Measurements from ENCODE around the gene CENPO.
"Not testable (repeated sequence)": the region's sequence is repeated elsewhere in the genome, so short reads cannot be mapped to it uniquely, and the experiment has no call there.

The CENPO gene

DNA sequence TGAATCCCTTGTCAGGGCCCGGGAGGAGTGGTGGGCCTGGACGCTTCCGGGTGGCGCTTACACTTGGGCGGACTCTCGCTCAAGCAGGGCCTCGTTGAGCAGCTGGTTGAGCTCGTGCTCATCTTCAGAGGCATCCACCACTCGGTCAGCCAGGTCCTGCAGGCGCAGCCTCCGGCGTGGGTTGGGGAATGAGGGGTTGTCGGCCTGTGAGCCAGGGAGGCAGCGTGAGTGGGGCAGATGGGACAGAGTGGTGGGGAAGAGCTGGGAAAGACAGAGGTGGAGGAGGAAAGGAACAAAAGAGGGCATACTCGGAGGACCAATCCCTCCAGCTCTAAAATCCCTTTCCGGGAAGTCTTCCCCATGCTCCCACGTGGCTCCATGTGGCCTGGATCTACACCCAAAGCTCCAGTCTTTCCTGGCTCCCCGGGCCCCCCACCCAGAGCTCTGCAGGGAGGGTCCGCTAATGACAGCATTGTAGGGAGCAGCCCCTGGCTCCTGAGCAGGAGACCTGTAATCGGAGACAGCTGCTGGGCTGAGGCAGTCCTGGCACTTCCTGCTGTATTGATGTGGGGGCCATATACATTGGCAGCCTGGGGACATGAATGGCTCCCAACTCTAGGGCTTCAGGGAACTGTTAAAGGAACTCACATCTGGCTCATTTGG is 41.6 kb downstream of the CENPO start:
- DNase-seq, result no peak
- no peak overlapping the region for H3K4me3 ChIP-seq (ENCODE audit: low read length)

DNA sequence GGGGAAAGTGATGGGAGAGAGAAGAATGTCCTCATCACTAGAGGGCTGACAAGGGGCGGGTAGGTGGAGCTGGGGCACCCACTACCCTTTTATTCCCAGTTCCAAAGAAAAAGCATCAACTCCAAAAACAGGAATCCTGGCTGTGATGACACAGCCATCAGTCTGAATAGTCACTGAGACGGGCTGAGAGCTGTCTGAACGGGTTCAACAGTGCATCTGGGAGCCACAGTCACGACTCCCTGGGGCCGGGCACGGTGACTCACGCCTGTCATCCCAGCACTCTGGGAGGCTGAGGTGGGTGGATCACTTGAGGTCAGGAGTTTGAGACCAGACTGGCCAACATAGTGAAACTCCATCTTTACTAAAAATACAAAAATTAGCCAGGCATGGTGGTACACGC is 42.2 kb downstream of the CENPO start:
- H3K9me2 ChIP-seq (replicated peaks; ENCODE audit: insufficient read depth, low read length); H3K9me3 ChIP-seq (replicated peaks; ENCODE audit: insufficient read depth, low read length); DNase-seq; H3K4me3 ChIP-seq (ENCODE audit: low read length); H3K4me1 ChIP-seq (ENCODE audit: low read length); H2AFZ ChIP-seq (ENCODE audit: low read length); H3K9ac ChIP-seq (ENCODE audit: low read length); H3K36me3 ChIP-seq (replicated peaks; ENCODE audit: insufficient read depth, low read length); H3F3A ChIP-seq (ENCODE audit: insufficient read depth, low read length); H4K20me1 ChIP-seq (ENCODE audit: insufficient read depth, low read length); H3K4me2 ChIP-seq (ENCODE audit: low read depth, low read length); H3K27ac ChIP-seq (ENCODE audit: low read length); H3K27me3 ChIP-seq (replicated peaks; ENCODE audit: insufficient read depth, low read length); H3K79me2 ChIP-seq (ENCODE audit: low read length): not testable (repeated sequence)

More for the DNA sequence above, 41.6 kb downstream of the CENPO start:
- Histone ChIP-seq H2AFZ (ENCODE audit: low read length) (no peak overlapping the region), H3K4me2 (ENCODE audit: low read depth, low read length) (no peak overlapping the region), H3K27ac (ENCODE audit: low read length) (no peak overlapping the region), H4K20me1 (ENCODE audit: insufficient read depth, low read length) (no peaks in the 10 kb centered on the region), H3K9ac (ENCODE audit: low read length) (no peak overlapping the region), H3F3A (ENCODE audit: insufficient read depth, low read length) (no peaks in the 10 kb centered on the region), H3K79me2 (ENCODE audit: low read length) (no peaks in the 10 kb centered on the region), H3K9me2 (replicated peaks; ENCODE audit: insufficient read depth, low read length) (no peaks in the 10 kb centered on the region), H3K4me1 (ENCODE audit: low read length) (no peaks in the 10 kb centered on the region), H3K9me3 (replicated peaks; ENCODE audit: insufficient read depth, low read length) (no peaks in the 10 kb centered on the region), H3K27me3 (replicated peaks; ENCODE audit: insufficient read depth, low read length) (no peaks in the 10 kb centered on the region), H3K36me3 (replicated peaks; ENCODE audit: insufficient read depth, low read length) (0 out of 2 replicates have a peak, but pooled peaks cover 3% of the 10 kb centered on the region)
- no peak for TF ChIP-seq CTCF (IDR thresholded peaks at IDR 0.05; ENCODE audit: low read length)

DNA sequence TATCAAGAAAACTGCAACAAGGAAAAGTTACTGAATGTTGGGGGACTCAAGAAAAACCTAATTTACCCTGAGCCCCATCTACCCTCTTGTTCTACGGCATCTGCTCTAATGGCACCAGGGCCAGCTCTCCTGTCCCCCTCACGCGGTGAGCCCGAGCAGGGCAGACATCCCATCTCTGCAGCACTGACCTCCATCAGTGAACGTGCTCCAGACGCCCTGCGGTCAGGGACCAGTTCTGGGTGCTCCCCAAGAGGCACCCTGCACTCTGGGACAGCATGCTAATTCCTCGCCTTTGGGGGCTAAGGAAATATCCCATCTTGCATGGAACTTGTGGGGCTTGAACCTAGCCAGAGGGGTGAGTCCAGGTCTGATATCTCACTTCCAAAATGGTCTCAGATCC is 43.0 kb downstream of the CENPO start:
- no peak for DNase-seq
- Histone ChIP-seq H3K9ac (ENCODE audit: low read length) (no peak overlapping the region), H3K79me2 (ENCODE audit: low read length) (no peaks in the 10 kb centered on the region), H3K27ac (ENCODE audit: low read length) (no peak overlapping the region), H3K9me3 (replicated peaks; ENCODE audit: insufficient read depth, low read length) (no peaks in the 10 kb centered on the region), H2AFZ (ENCODE audit: low read length) (no peak overlapping the region), H3K4me1 (ENCODE audit: low read length) (no peaks in the 10 kb centered on the region), H3K4me3 (ENCODE audit: low read length) (no peak overlapping the region), H3K9me2 (replicated peaks; ENCODE audit: insufficient read depth, low read length) (no peaks in the 10 kb centered on the region), H3K27me3 (replicated peaks; ENCODE audit: insufficient read depth, low read length) (no peaks in the 10 kb centered on the region), H3K36me3 (replicated peaks; ENCODE audit: insufficient read depth, low read length) (peaks cover 3% of the 10 kb centered on the region; the same call in 1 of the 2 replicates), H4K20me1 (ENCODE audit: insufficient read depth, low read length) (no peaks in the 10 kb centered on the region), H3F3A (ENCODE audit: insufficient read depth, low read length) (no peaks in the 10 kb centered on the region), H3K4me2 (ENCODE audit: low read depth, low read length) (no peak overlapping the region)
- no peak for TF ChIP-seq EZH2 (optimal IDR thresholded peaks at IDR 0.05; ENCODE audit: low read depth, low read length)
- no peak for TF ChIP-seq EZH2phosphoT487 (IDR thresholded peaks at IDR 0.05; ENCODE audit: low read length)
- no peak for TF ChIP-seq CTCF (IDR thresholded peaks at IDR 0.05; ENCODE audit: low read length)

- Histone ChIP-seq H3K4me3 (ENCODE audit: low read length) (no peak overlapping the region), H4K20me1 (ENCODE audit: insufficient read depth, low read length) (no peaks in the 10 kb centered on the region)
Measured at GRCh38 chr2:24836706-24837105, 43.5 kb downstream of the CENPO start.

More at GRCh38 chr2:24836706-24837105, 43.5 kb downstream of the CENPO start:
- no peak overlapping the region for H3K9ac ChIP-seq (ENCODE audit: low read length)
- H3F3A ChIP-seq (ENCODE audit: insufficient read depth, low read length), result no peaks in the 10 kb centered on the region
- H3K9me3 ChIP-seq (replicated peaks; ENCODE audit: insufficient read depth, low read length), result no peaks in the 10 kb centered on the region
- H3K4me2 ChIP-seq (ENCODE audit: low read depth, low read length), result no peak overlapping the region
- no peak overlapping the region for H3K27ac ChIP-seq (ENCODE audit: low read length)
- H3K4me1 ChIP-seq (ENCODE audit: low read length), result no peaks in the 10 kb centered on the region
- H3K36me3 ChIP-seq (replicated peaks; ENCODE audit: insufficient read depth, low read length), result no peaks in the 10 kb centered on the region; the same call in 1 of the 2 replicates
- H3K9me2 ChIP-seq (replicated peaks; ENCODE audit: insufficient read depth, low read length), result no peaks in the 10 kb centered on the region
- no peak for TF ChIP-seq CTCF (IDR thresholded peaks at IDR 0.05; ENCODE audit: low read length)
- no peak for TF ChIP-seq EZH2 (optimal IDR thresholded peaks at IDR 0.05; ENCODE audit: low read depth, low read length)
- no peak for TF ChIP-seq EZH2phosphoT487 (IDR thresholded peaks at IDR 0.05; ENCODE audit: low read length)
- DNase-seq, result no peak
- no peak overlapping the region for H2AFZ ChIP-seq (ENCODE audit: low read length)
- no peaks in the 10 kb centered on the region for H3K79me2 ChIP-seq (ENCODE audit: low read length)
- no peaks in the 10 kb centered on the region for H3K27me3 ChIP-seq (replicated peaks; ENCODE audit: insufficient read depth, low read length)
